Activated CD4-positive, alpha-beta T cell treated with anti-CD3 and anti-CD28 coated beads, Interleukin-2, amount 10 ng/mL, durations not matched to agents 7 days and 5 days (primary cell): ENCODE data around the gene IL22RA1. TPM values are rescaled to one million over a fixed set of nuclear protein-coding genes. Genes with fewer than 3 reads are reported as not detected.
A peak's percentile ranks its signal among the peaks of the same experiment; 100 is the strongest.

Source experiments
- CTCF ChIA-PET: fragments of 350-600 bp; sonication (Branson Sonifier 250); formaldehyde crosslinking; loops from one replicate; lab custom pipeline; 2021; ENCODE audit warnings: antibody characterized with exemption; lab: Charles Lee
- POLR2A ChIA-PET: fragments of 350-600 bp; sonication (Branson Sonifier 250); formaldehyde crosslinking; loops from one replicate; lab custom pipeline; 2021; ENCODE audit warnings: antibody characterized with exemption; lab: Charles Lee
- DNase-seq: peaks from one replicate; pipeline ENCODE4 v3.0.0-alpha.2; 2020
- H3K27ac Mint-ChIP-seq: one replicate; pipeline ENCODE4 v1.8.0; 2021; ENCODE audit warnings: mild to moderate bottlenecking, moderate library complexity, mixed read lengths
- H3K27me3 Mint-ChIP-seq: one replicate; pipeline ENCODE4 v1.8.0; 2021; ENCODE audit warnings: mixed read lengths
- H3K36me3 Mint-ChIP-seq: one replicate; pipeline ENCODE4 v1.8.0; 2021; ENCODE audit warnings: low read depth, mixed read lengths
- H3K4me1 Mint-ChIP-seq: one replicate; pipeline ENCODE4 v1.8.0; 2021; ENCODE audit warnings: mixed read lengths
- H3K4me3 Mint-ChIP-seq: one replicate; pipeline ENCODE4 v1.8.0; 2021; ENCODE audit warnings: mild to moderate bottlenecking, moderate library complexity, mixed read lengths
- H3K9me3 Mint-ChIP-seq: one replicate; pipeline ENCODE4 v1.8.0; 2021; ENCODE audit warnings: mixed read lengths
- total RNA-seq, 2 experiments: library from RNA; stranded (reverse); gene quantifications; one replicate each; pipeline ENCODE4 v1.2.3, GENCODE V29; 2021

IL22RA1 gene
- total RNA-seq, 2 experiments from 2014 or later: not detected

DNA sequence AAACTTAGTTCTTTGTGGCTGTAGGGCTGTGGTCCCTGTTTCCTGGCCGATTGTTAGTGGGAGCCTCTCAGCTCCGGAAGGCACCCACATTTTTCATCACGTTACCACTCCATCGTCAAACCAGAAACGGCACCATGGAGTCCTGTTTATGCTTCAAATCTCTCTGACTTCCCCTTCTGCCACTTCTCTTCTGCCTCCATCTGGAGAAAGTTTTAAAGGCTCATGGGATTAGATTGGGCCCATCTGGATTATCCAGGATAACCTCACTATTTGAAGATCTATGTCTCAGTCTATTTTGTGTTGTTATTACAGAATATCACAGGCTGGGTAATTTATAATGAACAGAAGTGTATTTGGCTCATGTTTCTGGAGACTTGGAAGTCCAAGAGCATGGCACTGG is 19.3 kb upstream of the IL22RA1 start:
- no peak for DNase-seq
- CTCF ChIA-PET: interaction anchor here (0.9 to 4.4 kb wide), 3 partner anchors 12 to 28 kb away, joined by 3 to 16 read pairs (median 4); no protein-coding TSS in a partner anchor
- peaks cover 3% of the 10 kb centered on the region for H3K36me3 Mint-ChIP-seq
- no peaks in the 10 kb centered on the region for H3K27me3 Mint-ChIP-seq
- POLR2A ChIA-PET: no interaction called here
- no peaks in the 10 kb centered on the region for H3K9me3 Mint-ChIP-seq
- H3K4me3 Mint-ChIP-seq: no peak overlapping the region
- no peak overlapping the region for H3K27ac Mint-ChIP-seq
- peaks cover 3% of the 10 kb centered on the region for H3K4me1 Mint-ChIP-seq

GRCh38 chr1:24161270-24161669 is 18.3 kb upstream of the IL22RA1 start:
- Mint-ChIP-seq H3K27ac (no peak overlapping the region), H3K27me3 (no peaks in the 10 kb centered on the region), H3K9me3 (no peaks in the 10 kb centered on the region), H3K4me3 (no peak overlapping the region), H3K4me1 (peaks cover 3% of the 10 kb centered on the region), H3K36me3 (peaks cover 3% of the 10 kb centered on the region)
- CTCF ChIA-PET: interaction anchor here (1.6 to 4.4 kb wide), 2 partner anchors 11 to 29 kb away, joined by 4 to 16 read pairs; no protein-coding TSS in a partner anchor
- POLR2A ChIA-PET: no interaction called here
- DNase-seq: no peak

DNA sequence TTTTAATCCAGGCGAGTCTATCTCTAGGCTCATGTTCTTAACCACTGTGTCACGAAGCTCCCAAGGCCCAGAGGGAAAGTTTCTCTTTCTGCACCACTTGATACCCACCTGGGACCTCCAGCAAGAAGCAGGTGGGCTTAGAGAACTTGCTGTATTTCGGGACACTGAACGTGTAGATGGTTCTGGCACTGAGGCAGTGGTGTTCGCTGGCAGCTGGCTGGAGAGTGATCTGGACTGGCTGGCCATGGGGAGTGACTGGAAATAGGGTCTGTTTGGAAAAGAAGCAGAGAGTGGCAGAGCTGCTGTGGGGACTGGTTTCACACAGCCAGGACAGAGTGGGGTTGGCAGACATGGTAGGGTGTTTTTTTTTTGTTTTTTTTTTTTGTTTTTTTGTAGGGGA is 16.4 kb upstream of the IL22RA1 start:
- H3K27ac Mint-ChIP-seq: no peak overlapping the region
- peaks cover 3% of the 10 kb centered on the region for H3K4me1 Mint-ChIP-seq
- CTCF ChIA-PET: interaction anchor here (1.5 to 4.4 kb wide), 2 partner anchors 9 to 232 kb away, joined by 6 to 16 read pairs; no protein-coding TSS in a partner anchor
- no peaks in the 10 kb centered on the region for H3K27me3 Mint-ChIP-seq
- no peak overlapping the region for H3K4me3 Mint-ChIP-seq
- no peak for DNase-seq
- H3K9me3 Mint-ChIP-seq: no peaks in the 10 kb centered on the region
- POLR2A ChIA-PET: no interaction called here
- no peaks in the 10 kb centered on the region for H3K36me3 Mint-ChIP-seq

DNA sequence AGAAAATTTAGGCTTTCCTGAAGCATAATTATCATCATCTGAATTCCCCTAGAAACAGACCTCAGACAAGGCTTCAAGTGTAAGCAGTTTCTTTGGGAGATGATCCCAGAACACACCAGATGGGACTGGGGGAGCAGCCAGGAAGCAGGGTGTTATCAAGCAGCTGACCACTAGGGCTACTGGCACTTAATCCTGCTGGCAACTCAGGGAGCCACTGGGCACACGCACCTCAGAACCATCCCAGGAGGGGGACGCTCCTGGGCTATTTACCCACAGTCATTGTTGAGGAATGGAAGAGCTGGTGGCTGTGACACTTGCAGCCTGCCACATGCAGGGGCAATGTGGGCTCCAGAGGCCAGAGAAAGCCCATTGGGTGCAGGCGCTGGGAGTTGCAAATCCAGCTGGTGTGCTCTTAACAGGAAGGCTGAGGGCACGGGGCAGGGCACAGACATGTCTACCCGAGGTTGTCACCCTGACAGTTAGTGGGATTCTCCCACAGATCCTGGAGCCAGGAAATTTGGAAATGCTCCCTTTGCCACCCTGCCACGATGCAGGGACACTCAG is 15.1 kb upstream of the IL22RA1 start:
- POLR2A ChIA-PET: no interaction called here
- no peak overlapping the region for H3K27ac Mint-ChIP-seq
- H3K27me3 Mint-ChIP-seq: no peaks in the 10 kb centered on the region
- CTCF ChIA-PET: interaction anchor here (1.0 to 4.4 kb wide), 3 partner anchors 8 to 233 kb away, joined by 3 to 16 read pairs (median 6); no protein-coding TSS in a partner anchor
- no peak overlapping the region for H3K4me3 Mint-ChIP-seq
- no peak for DNase-seq
- no peaks in the 10 kb centered on the region for H3K9me3 Mint-ChIP-seq
- H3K4me1 Mint-ChIP-seq: peaks cover 3% of the 10 kb centered on the region
- H3K36me3 Mint-ChIP-seq: no peaks in the 10 kb centered on the region

DNA sequence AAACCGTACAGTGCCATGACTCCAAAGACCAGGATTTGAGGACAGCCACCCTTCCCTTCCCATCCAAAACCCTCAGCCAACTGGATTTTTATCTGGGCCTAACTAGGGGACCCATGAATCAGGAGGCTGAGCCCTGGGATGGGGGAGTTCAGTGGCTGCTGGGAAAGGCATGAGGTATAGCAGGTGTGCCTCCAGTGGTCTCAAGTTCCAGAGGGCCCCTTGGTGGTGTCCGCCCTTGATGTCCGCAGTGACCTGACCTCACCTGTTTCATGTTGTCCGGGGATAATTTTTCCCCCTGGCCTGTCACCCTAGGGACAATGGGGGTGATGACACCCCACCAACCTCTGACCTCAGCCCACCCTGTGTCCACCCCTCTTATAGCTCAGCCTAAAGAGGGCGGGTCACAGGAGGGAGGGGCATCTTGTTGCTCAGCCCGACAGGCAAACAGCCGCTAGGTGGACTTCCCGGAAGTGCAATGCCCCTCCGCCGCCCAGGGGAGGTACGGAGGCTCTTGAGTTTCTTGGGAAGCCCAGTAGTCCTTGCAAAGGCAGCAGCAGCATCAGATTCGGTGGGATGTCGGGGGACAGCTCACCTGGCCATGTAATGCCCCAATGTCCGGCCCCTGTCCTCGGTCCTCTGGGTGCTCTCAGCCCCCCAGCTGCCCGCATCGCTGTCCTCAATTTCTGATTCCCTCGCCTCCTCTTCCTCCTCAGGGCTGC is 13.8 kb upstream of the IL22RA1 start:
- Mint-ChIP-seq H3K27ac (no peak overlapping the region), H3K4me3 (no peak overlapping the region), H3K36me3 (no peaks in the 10 kb centered on the region), H3K4me1 (peaks cover 1% of the 10 kb centered on the region), H3K27me3 (peaks cover 5% of the 10 kb centered on the region), H3K9me3 (no peaks in the 10 kb centered on the region)
- POLR2A ChIA-PET: no interaction called here
- DNase-seq: no peak
- CTCF ChIA-PET: interaction anchor here (1.0 kb wide), 1 partner anchor 16 kb away, joined by 3 read pairs; no protein-coding TSS in a partner anchor

- H3K27me3 Mint-ChIP-seq: peaks cover 20% of the 10 kb centered on the region
- H3K9me3 Mint-ChIP-seq: no peaks in the 10 kb centered on the region
- H3K27ac Mint-ChIP-seq: no peak overlapping the region
- no peaks in the 10 kb centered on the region for H3K36me3 Mint-ChIP-seq
- POLR2A ChIA-PET: no interaction called here
- H3K4me1 Mint-ChIP-seq: peaks cover 14% of the 10 kb centered on the region
- CTCF ChIA-PET: interaction anchor here (0.7 to 2.3 kb wide), 9 partner anchors 10 to 432 kb away, joined by 3 to 10 read pairs (median 3); partner anchors contain the start of gene IFNLR1
- no peak for DNase-seq
- H3K4me3 Mint-ChIP-seq: no peak overlapping the region
Measured at GRCh38 chr1:24155011-24155782, 12.3 kb upstream of the IL22RA1 start.

GRCh38 chr1:24154215-24154614 is 11.3 kb upstream of the IL22RA1 start:
- no peak overlapping the region for H3K4me3 Mint-ChIP-seq
- no peaks in the 10 kb centered on the region for H3K9me3 Mint-ChIP-seq
- ChIA-PET CTCF (interaction anchor here (1.2 to 2.3 kb wide), 3 partner anchors 45 to 433 kb away, joined by 4 to 10 read pairs (median 5); no protein-coding TSS in a partner anchor), POLR2A (interaction anchor here (0.7 kb wide), 1 partner anchor 10 kb away, joined by 3 read pairs; no protein-coding TSS in a partner anchor)
- H3K27ac Mint-ChIP-seq: no peak overlapping the region
- DNase-seq: no peak
- peaks cover 24% of the 10 kb centered on the region for H3K27me3 Mint-ChIP-seq
- H3K36me3 Mint-ChIP-seq: no peaks in the 10 kb centered on the region
- peaks cover 20% of the 10 kb centered on the region for H3K4me1 Mint-ChIP-seq

DNA sequence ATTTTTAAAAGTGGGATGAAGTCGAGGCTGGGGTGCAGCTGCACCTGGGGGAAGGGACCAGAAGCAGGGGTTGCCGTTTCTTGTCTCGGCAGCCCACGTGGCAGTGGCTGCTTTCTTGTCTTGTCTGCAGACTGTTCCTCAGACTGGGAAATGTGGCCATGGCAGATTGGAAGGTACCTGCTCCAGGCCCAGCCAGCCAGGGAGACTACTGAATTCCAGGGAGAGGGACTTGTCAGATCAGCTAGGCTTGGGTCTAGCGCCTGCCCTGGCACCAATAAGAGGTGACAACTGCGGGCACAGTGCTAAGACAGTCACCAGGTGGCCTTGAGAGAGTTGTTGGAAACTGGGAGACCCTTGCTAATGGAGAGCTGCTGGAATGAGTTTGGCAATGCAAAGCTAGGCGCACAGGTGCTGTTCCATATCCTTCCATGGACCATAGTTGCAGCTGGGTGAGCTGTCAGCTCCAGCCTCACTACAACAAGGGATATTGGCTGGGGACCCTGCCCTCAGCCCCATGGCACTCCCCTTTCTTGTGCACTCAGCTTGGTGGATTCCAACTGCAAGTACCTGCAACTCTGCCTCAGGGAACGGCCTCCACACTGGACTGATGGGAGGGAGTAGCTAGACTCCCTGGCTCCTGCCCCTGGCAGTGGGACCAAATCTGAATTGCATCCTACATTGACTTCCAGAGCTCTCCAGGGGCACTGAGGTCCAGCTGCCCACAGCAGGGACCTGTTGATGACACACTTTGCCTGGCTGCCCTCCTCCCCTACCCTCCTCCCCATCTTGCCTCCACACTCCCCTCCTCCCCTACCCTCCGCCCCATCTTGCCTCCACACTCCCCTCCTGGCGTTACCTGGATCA is 9.9 kb upstream of the IL22RA1 start:
- peaks cover 20% of the 10 kb centered on the region for H3K4me1 Mint-ChIP-seq
- CTCF ChIA-PET: interaction anchor here (1.0 to 5.0 kb wide), 3 partner anchors 46 to 239 kb away, joined by 3 to 52 read pairs (median 3); no protein-coding TSS in a partner anchor
- H3K36me3 Mint-ChIP-seq: no peaks in the 10 kb centered on the region
- peaks cover 24% of the 10 kb centered on the region for H3K27me3 Mint-ChIP-seq
- H3K27ac Mint-ChIP-seq: no peak overlapping the region
- no peak for DNase-seq
- POLR2A ChIA-PET: interaction anchor here (0.6 kb wide), 1 partner anchor 11 kb away, joined by 3 read pairs; no protein-coding TSS in a partner anchor
- H3K9me3 Mint-ChIP-seq: no peaks in the 10 kb centered on the region
- H3K4me3 Mint-ChIP-seq: no peak overlapping the region

DNA sequence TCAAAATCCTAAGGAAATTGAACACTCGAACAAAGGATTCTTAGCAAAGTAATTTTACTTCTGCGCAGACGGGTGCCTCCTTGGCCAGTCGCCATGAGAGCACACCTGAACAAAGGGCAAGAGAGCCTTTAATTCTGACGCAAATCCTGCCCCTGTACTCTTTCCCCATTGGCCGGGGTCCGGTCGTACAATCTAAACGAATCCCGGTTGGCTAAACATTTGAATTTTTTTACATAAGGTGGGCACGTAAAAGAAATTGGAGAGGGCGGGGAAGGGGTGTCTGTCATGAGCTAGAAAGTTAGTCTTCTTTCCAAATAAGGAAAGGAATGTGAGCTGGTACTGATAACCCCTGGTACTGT is 8.2 kb upstream of the IL22RA1 start:
- no peaks in the 10 kb centered on the region for H3K36me3 Mint-ChIP-seq

DNA sequence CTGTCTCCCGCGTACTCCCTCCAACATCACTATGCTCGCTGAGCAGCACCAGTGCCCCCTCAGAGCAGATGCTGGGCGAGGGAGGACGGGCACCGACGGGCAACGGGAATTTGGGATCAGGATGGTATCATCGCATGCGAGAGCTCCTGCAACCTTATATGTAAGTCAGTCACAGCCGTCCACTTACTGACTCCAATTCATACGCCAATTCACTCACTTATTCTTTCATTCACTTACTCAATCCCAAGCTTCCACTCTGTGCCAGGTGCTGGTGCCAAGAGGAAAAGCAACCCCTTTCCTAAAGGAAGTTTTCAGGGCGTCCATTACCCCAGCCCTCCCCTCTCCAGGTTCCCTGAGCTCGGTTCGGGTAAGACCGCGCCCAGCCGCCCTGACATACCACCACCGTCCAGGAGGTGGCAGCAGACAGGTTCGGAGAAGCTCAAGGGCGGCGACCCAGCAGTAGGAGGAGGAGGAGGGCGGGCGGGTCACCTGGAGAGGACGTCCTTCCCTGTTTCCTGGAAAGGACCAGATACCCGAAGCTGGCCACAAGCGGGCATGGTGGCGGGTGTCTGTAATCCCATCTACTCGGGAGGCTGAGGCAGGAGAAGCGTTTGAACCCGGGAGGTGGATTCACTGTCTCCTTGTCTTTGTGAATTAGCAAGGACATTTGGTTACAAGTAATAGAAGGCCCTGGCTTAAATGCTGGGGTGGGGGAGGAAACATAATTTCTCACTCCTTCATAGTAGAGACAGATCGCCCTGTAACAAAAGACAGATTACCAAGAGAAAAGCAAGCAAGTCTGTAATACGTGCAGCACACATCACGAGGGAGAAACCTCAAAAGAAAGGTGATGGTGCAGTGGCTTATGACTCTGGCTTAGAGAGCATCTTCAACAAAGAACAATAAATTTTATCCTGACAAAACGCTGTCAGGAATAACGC is 7.6 kb upstream of the IL22RA1 start:
- Mint-ChIP-seq H3K4me3 (peak overlapping the region; percentile 33), H3K4me1 (peaks cover 20% of the 10 kb centered on the region), H3K27me3 (peaks cover 24% of the 10 kb centered on the region), H3K36me3 (no peaks in the 10 kb centered on the region), H3K27ac (peak overlapping the region; percentile 6), H3K9me3 (no peaks in the 10 kb centered on the region)
- CTCF ChIA-PET: interaction anchor here (0.7 to 5.0 kb wide), 25 partner anchors 8 to 436 kb away, joined by 3 to 52 read pairs (median 4); partner anchors contain the start of gene NIPAL3
- peak; percentile 91 for DNase-seq
- POLR2A ChIA-PET: interaction anchor here (1.0 kb wide), 1 partner anchor 241 kb away, joined by 3 read pairs; no protein-coding TSS in a partner anchor

More for the DNA sequence above, 8.2 kb upstream of the IL22RA1 start:
- Mint-ChIP-seq H3K4me1 (peaks cover 20% of the 10 kb centered on the region), H3K27me3 (peaks cover 24% of the 10 kb centered on the region), H3K4me3 (no peak overlapping the region), H3K9me3 (no peaks in the 10 kb centered on the region), H3K27ac (no peak overlapping the region)
- POLR2A ChIA-PET: no interaction called here
- DNase-seq: no peak
- CTCF ChIA-PET: interaction anchor here (0.6 to 5.0 kb wide), 8 partner anchors 16 to 241 kb away, joined by 3 to 52 read pairs (median 4); no protein-coding TSS in a partner anchor

- Mint-ChIP-seq H3K36me3 (no peaks in the 10 kb centered on the region), H3K27ac (peak overlapping the region; percentile 5), H3K4me1 (peaks cover 20% of the 10 kb centered on the region), H3K4me3 (no peak overlapping the region), H3K27me3 (peaks cover 24% of the 10 kb centered on the region), H3K9me3 (no peaks in the 10 kb centered on the region)
- no peak for DNase-seq
- CTCF ChIA-PET: interaction anchor here (0.7 to 5.0 kb wide), 25 partner anchors 7 to 437 kb away, joined by 3 to 52 read pairs (median 4); partner anchors contain the start of gene NIPAL3
- POLR2A ChIA-PET: interaction anchor here (1.0 kb wide), 1 partner anchor 241 kb away, joined by 3 read pairs; no protein-coding TSS in a partner anchor
Measured at GRCh38 chr1:24149866-24150233, 6.9 kb upstream of the IL22RA1 start.
